MM.1S (cell line): ENCODE results near the gene SIAE.

Experiments
- DNase-seq: peaks from one replicate; pipeline ENCODE4 v3.0.0-alpha.2; 2015
- H2AFZ ChIP-seq: fragments of 300-600 bp; sonication (generic); 2 replicates; pipeline ENCODE4 v1.6.0; 2016; ENCODE audit warnings: antibody characterized with exemption, low read length
- H3F3A ChIP-seq: fragments of 300-600 bp; sonication (generic); 2 replicates; pipeline ENCODE4 v1.6.1; 2016; ENCODE audit warnings: mild to moderate bottlenecking, antibody characterized with exemption, low read length, moderate library complexity, mixed read lengths; ENCODE audit not compliant: insufficient read depth
- H3K27ac ChIP-seq: fragments of 300-600 bp; sonication (generic); 2 replicates; pipeline ENCODE4 v1.5.1; 2016; ENCODE audit warnings: mild to moderate bottlenecking, low read length
- H3K27me3 ChIP-seq: fragments of 300-600 bp; sonication (generic); replicated peaks from 2 replicates; pipeline ENCODE4 v1.6.0; 2016; ENCODE audit warnings: low read length; ENCODE audit not compliant: insufficient read depth
- H3K36me3 ChIP-seq: fragments of 300-600 bp; sonication (generic); replicated peaks from 2 replicates; pipeline ENCODE4 v1.6.1; 2016; ENCODE audit warnings: mild to moderate bottlenecking, low read length, mixed read lengths; ENCODE audit not compliant: insufficient read depth
- H3K4me1 ChIP-seq: fragments of 300-600 bp; sonication (generic); 2 replicates; pipeline ENCODE4 v1.6.1; 2016; ENCODE audit warnings: low read length, mixed read lengths
- H3K4me2 ChIP-seq: fragments of 300-600 bp; sonication (generic); 2 replicates; pipeline ENCODE4 v1.6.0; 2016; ENCODE audit warnings: low read depth, low read length
- H3K4me3 ChIP-seq: fragments of 300-600 bp; sonication (generic); 2 replicates; pipeline ENCODE4 v1.5.1; 2016; ENCODE audit warnings: low read length, mixed read lengths
- H3K79me2 ChIP-seq: fragments of 300-600 bp; sonication (generic); 2 replicates; pipeline ENCODE4 v1.6.1; 2016; ENCODE audit warnings: mixed run types, low read length, mixed read lengths
- H3K9ac ChIP-seq: fragments of 300-600 bp; sonication (generic); 2 replicates; pipeline ENCODE4 v1.6.1; 2016; ENCODE audit warnings: low read length, mixed read lengths
- H3K9me2 ChIP-seq: fragments of 300-600 bp; sonication (generic); replicated peaks from 2 replicates; pipeline ENCODE4 v1.6.1; 2016; ENCODE audit warnings: mild to moderate bottlenecking, low read length, mixed read lengths; ENCODE audit not compliant: insufficient read depth
- H3K9me3 ChIP-seq: fragments of 300-600 bp; sonication (generic); replicated peaks from 2 replicates; pipeline ENCODE4 v1.6.1; 2016; ENCODE audit warnings: mild to moderate bottlenecking, low read length, mixed read lengths; ENCODE audit not compliant: insufficient read depth
- H4K20me1 ChIP-seq: fragments of 300-600 bp; sonication (generic); 2 replicates; pipeline ENCODE4 v1.6.1; 2016; ENCODE audit warnings: mild to moderate bottlenecking, low read length, moderate library complexity, mixed read lengths; ENCODE audit not compliant: insufficient read depth
- CTCF ChIP-seq: fragments of 300-600 bp; sonication (generic); IDR thresholded peaks from 2 replicates; pipeline ENCODE4 v1.5.1; 2016; ENCODE audit warnings: antibody characterized with exemption, low read length, mixed read lengths
- EZH2 ChIP-seq: fragments of 300-600 bp; sonication (generic); optimal IDR thresholded peaks from 2 replicates; pipeline ENCODE3; 2017; ENCODE audit warnings: low read depth, mild to moderate bottlenecking, antibody characterized with exemption, low read length, mixed read lengths
- EZH2phosphoT487 ChIP-seq: fragments of 300-600 bp; sonication (generic); IDR thresholded peaks from 2 replicates; pipeline ENCODE4 v1.6.1; 2018; ENCODE audit warnings: antibody characterized with exemption, low read length

Gene SIAE

GRCh38 chr11:124622531-124623451, 50.7 kb downstream of the SIAE start, which contains the start of gene TBRG1:
TSS of gene TBRG1 (plus strand) at chr11:124622864. CDS start at chr11:124623084, 220 bp downstream.
- Histone ChIP-seq H3K9ac (peak within 1 kb of the TSS; percentile 90), H3K27me3 (no peaks in the 10 kb centered on the region), H3K4me2 (peak within 1 kb of the TSS; percentile 98), H3K9me3 (no peaks in the 10 kb centered on the region), H3K79me2 (peaks cover 38% of the 10 kb centered on the region), H3K9me2 (no peaks in the 10 kb centered on the region), H3K4me1 (peaks cover 11% of the 10 kb centered on the region), H3K4me3 (peak within 1 kb of the TSS; percentile 97), H4K20me1 (no peaks in the 10 kb centered on the region), H2AFZ (peak within 1 kb of the TSS; percentile 100), H3K27ac (peak within 1 kb of the TSS; percentile 70; the same call in 1 of the 2 replicates), H3F3A (no peaks in the 10 kb centered on the region), H3K36me3 (0 out of 2 replicates have a peak, but pooled peaks cover 6% of the 10 kb centered on the region)
- TF ChIP-seq CTCF: no peak
- no peak for TF ChIP-seq EZH2phosphoT487
- TF ChIP-seq EZH2: no peak
- DNase-seq: peak; percentile 83

- H3K79me2 ChIP-seq: peaks cover 14% of the 10 kb centered on the region
- no peak overlapping the region for H3K4me3 ChIP-seq
- no peak for DNase-seq
Measured at GRCh38 chr11:124618863-124619262, 54.7 kb downstream of the SIAE start.

GRCh38 chr11:124612567-124613246, 60.8 kb downstream of the SIAE start:
- Histone ChIP-seq H3K9ac (no peak overlapping the region), H3K27me3 (no peaks in the 10 kb centered on the region), H4K20me1 (no peaks in the 10 kb centered on the region), H3K4me3 (no peak overlapping the region), H3K4me1 (no peaks in the 10 kb centered on the region), H3K36me3 (no peaks in the 10 kb centered on the region), H3K9me2 (no peaks in the 10 kb centered on the region), H3K4me2 (peak overlapping the region; percentile 18; the same call in 1 of the 2 replicates), H2AFZ (no peak overlapping the region), H3F3A (no peaks in the 10 kb centered on the region), H3K79me2 (no peaks in the 10 kb centered on the region), H3K27ac (no peak overlapping the region), H3K9me3 (no peaks in the 10 kb centered on the region)
- no peak for DNase-seq
- TF ChIP-seq EZH2 (no peak), CTCF (no peak), EZH2phosphoT487 (no peak)

More at GRCh38 chr11:124618863-124619262, 54.7 kb downstream of the SIAE start:
- no peak overlapping the region for H3K27ac ChIP-seq
- no peaks in the 10 kb centered on the region for H3K36me3 ChIP-seq
- no peaks in the 10 kb centered on the region for H3K27me3 ChIP-seq
- H3K4me2 ChIP-seq: no peak overlapping the region
- no peak for TF ChIP-seq EZH2
- no peak overlapping the region for H3K9ac ChIP-seq
- H4K20me1 ChIP-seq: no peaks in the 10 kb centered on the region
- H3K4me1 ChIP-seq: peaks cover 8% of the 10 kb centered on the region
- no peaks in the 10 kb centered on the region for H3K9me3 ChIP-seq
- no peaks in the 10 kb centered on the region for H3K9me2 ChIP-seq
- H2AFZ ChIP-seq: no peak overlapping the region
- H3F3A ChIP-seq: no peaks in the 10 kb centered on the region
